ENCODE measurements around the gene LRRC57. TPM values are rescaled to one million over a fixed set of nuclear protein-coding genes. Genes with fewer than 3 reads are reported as not detected.

LRRC57 gene
- total RNA-seq, 1 experiment from 2014 or later, result 28.8 TPM

DNA sequence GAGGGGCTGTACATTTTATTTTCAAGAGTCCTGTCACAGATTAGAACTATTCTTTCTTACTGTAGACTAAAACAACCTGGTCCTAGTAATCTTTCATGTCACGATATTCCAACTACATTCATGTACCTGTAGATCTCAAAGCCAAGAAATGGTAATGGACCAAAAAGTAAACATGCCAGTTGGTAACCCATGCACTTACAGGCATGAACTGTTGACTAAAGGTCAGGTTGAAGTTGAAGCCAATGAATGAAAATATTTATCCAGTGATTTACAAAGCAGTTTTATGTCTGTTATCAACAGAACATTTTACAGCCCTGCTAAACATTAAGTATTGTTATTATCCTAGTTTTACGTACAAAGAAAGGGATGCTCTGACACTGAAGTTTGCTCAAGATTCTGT lies 25.3 kb downstream of the LRRC57 start:
- BruUV-seq (replicated peaks), result no TSS peak
- Mint-ChIP-seq H3K4me3 (ENCODE audit: unreplicated experiment) (no peak overlapping the region), H3K9me3 (ENCODE audit: unreplicated experiment) (no peaks in the 10 kb centered on the region), H3K36me3 (ENCODE audit: insufficient read depth, unreplicated experiment) (peaks cover 54% of the 10 kb centered on the region), H3K27ac (ENCODE audit: unreplicated experiment) (no peak overlapping the region), H3K4me1 (ENCODE audit: low read depth, unreplicated experiment) (no peaks in the 10 kb centered on the region), H3K27me3 (ENCODE audit: insufficient read depth, unreplicated experiment) (no peaks in the 10 kb centered on the region)
- no peaks in the 10 kb centered on the region for H3K36me3 ChIP-seq (ENCODE audit: control insufficient read depth, insufficient read depth, low read length)
- no peaks in the 10 kb centered on the region for H3K27me3 ChIP-seq (replicated peaks; ENCODE audit: control insufficient read depth, insufficient read depth, low read length)
- TF ChIP-seq, protein P1, sequence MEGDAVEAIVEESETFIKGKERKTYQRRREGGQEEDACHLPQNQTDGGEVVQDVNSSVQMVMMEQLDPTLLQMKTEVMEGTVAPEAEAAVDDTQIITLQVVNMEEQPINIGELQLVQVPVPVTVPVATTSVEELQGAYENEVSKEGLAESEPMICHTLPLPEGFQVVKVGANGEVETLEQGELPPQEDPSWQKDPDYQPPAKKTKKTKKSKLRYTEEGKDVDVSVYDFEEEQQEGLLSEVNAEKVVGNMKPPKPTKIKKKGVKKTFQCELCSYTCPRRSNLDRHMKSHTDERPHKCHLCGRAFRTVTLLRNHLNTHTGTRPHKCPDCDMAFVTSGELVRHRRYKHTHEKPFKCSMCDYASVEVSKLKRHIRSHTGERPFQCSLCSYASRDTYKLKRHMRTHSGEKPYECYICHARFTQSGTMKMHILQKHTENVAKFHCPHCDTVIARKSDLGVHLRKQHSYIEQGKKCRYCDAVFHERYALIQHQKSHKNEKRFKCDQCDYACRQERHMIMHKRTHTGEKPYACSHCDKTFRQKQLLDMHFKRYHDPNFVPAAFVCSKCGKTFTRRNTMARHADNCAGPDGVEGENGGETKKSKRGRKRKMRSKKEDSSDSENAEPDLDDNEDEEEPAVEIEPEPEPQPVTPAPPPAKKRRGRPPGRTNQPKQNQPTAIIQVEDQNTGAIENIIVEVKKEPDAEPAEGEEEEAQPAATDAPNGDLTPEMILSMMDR (IDR thresholded peaks at IDR 0.05; ENCODE audit: insufficient read depth in 1 of 2, low read depth in 1 of 2, low read length in 1 of 2, severe bottlenecking in 1 of 2, unreplicated experiment in 1 of 2), result no peak
- CTCF ChIA-PET, result no interaction called here
- no peak overlapping the region for H3K4me3 ChIP-seq (ENCODE audit: low read depth, low read length)
- POLR2A ChIA-PET, result no interaction called here
- intact Hi-C loops (cut with micrococcal nuclease; ENCODE audit: unreplicated experiment), result no loop called here
- H3K9me3 ChIP-seq, result no peaks in the 10 kb centered on the region
- H3K4me1 ChIP-seq, result no peaks in the 10 kb centered on the region
- DNase-seq, result no peak

DNA sequence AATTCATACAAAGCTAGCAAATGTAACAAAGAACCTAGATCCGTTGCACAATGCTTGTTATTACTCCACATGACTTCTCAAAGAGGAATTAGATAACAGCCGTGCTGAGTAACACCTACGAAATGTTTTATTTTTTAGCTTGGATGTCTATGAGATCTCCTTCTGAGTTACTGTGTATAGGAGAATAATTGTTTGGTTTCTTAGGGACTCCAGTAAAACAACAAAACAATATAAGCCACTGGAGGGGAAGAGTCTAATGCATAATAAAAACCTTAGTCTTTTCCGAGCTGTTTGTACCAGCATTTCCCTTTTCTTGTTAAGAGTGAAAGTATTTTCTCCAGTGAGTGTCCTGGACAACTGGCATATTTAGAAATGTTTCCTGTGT lies 37.6 kb downstream of the LRRC57 start:
- Histone ChIP-seq H3K9me3 (no peaks in the 10 kb centered on the region), H3K36me3 (ENCODE audit: control insufficient read depth, insufficient read depth, low read length) (no peaks in the 10 kb centered on the region), H3K27me3 (replicated peaks; ENCODE audit: control insufficient read depth, insufficient read depth, low read length) (no peaks in the 10 kb centered on the region), H3K4me3 (ENCODE audit: low read depth, low read length) (no peak overlapping the region), H3K4me1 (0 out of 2 replicates have a peak, but pooled peaks cover 6% of the 10 kb centered on the region)
- Mint-ChIP-seq H3K4me3 (ENCODE audit: unreplicated experiment) (no peak overlapping the region), H3K36me3 (ENCODE audit: insufficient read depth, unreplicated experiment) (peaks cover 35% of the 10 kb centered on the region), H3K27ac (ENCODE audit: unreplicated experiment) (no peak overlapping the region), H3K27me3 (ENCODE audit: insufficient read depth, unreplicated experiment) (no peaks in the 10 kb centered on the region), H3K9me3 (ENCODE audit: unreplicated experiment) (no peaks in the 10 kb centered on the region), H3K4me1 (ENCODE audit: low read depth, unreplicated experiment) (no peaks in the 10 kb centered on the region)
- TF ChIP-seq, protein P1 (IDR thresholded peaks at IDR 0.05; ENCODE audit: insufficient read depth in 1 of 2, low read depth in 1 of 2, low read length in 1 of 2, severe bottlenecking in 1 of 2, unreplicated experiment in 1 of 2), result no peak
- BruUV-seq (replicated peaks), result no TSS peak
- CTCF ChIA-PET, result no interaction called here
- POLR2A ChIA-PET, result interaction anchor here (0.5 kb wide), 1 partner anchor 20 kb away, joined by 3 read pairs; the partner anchor contains the start of gene ZNF106
- intact Hi-C loops (cut with micrococcal nuclease; ENCODE audit: unreplicated experiment), result no loop called here
- DNase-seq, result no peak

DNA sequence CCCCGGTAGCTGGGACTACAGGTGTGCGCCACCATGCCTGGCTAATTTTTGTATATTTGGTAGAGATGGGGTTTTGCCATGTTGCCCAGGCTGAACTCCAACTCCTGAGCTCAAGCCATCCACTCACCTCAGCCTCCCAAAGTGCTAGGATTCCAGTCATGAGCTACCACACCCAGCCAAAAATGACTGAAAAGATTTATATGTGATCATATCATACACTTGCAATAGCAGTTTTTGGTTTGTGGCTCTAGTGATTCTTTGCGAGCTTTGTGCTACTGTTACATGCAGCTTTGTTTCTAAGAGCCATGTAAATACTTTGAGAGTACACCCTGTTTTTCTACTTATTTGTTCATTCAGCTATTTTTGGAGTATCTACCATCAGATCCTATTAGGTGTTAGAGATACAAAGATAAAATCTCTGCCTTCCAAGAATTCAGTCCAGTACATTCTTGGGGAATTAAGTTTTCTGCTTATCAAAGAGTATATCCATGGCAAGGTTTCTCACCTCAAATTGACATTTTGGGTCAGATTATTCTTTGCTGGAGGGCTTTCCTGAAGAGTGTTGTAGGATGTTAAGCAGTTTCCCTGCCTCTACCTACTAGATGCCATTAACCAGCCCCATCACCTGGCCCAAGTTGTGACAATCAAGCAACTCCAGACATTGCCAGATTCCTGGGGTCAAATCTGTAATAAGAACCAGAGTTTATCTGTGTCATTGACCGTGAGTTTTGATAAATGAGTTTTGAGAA lies 38.2 kb downstream of the LRRC57 start:
- Mint-ChIP-seq H3K9me3 (ENCODE audit: unreplicated experiment) (no peaks in the 10 kb centered on the region), H3K4me3 (ENCODE audit: unreplicated experiment) (no peak overlapping the region), H3K4me1 (ENCODE audit: low read depth, unreplicated experiment) (no peaks in the 10 kb centered on the region), H3K36me3 (ENCODE audit: insufficient read depth, unreplicated experiment) (peaks cover 35% of the 10 kb centered on the region), H3K27ac (ENCODE audit: unreplicated experiment) (no peak overlapping the region), H3K27me3 (ENCODE audit: insufficient read depth, unreplicated experiment) (no peaks in the 10 kb centered on the region)
- intact Hi-C loops (cut with micrococcal nuclease; ENCODE audit: unreplicated experiment), result no loop called here
- Histone ChIP-seq H3K36me3 (ENCODE audit: control insufficient read depth, insufficient read depth, low read length) (no peaks in the 10 kb centered on the region), H3K9me3 (no peaks in the 10 kb centered on the region), H3K27me3 (replicated peaks; ENCODE audit: control insufficient read depth, insufficient read depth, low read length) (no peaks in the 10 kb centered on the region), H3K4me1 (0 out of 2 replicates have a peak, but pooled peaks cover 6% of the 10 kb centered on the region), H3K4me3 (ENCODE audit: low read depth, low read length) (no peak overlapping the region)
- CTCF ChIA-PET, result no interaction called here
- POLR2A ChIA-PET, result interaction anchor here (0.5 kb wide), 1 partner anchor 19 kb away, joined by 3 read pairs; the partner anchor contains the start of gene ZNF106
- TF ChIP-seq, protein P1 (IDR thresholded peaks at IDR 0.05; ENCODE audit: insufficient read depth in 1 of 2, low read depth in 1 of 2, low read length in 1 of 2, severe bottlenecking in 1 of 2, unreplicated experiment in 1 of 2), result no peak
- no TSS peak for BruUV-seq (replicated peaks)
- no peak for DNase-seq
